Measurements from ENCODE around the gene SPRY1. TPM values are rescaled to one million over a fixed set of nuclear protein-coding genes. Genes with fewer than 3 reads are reported as not detected.

Gene SPRY1
- total RNA-seq, 2 experiments from 2014 or later: 137 to 144 TPM

DNA sequence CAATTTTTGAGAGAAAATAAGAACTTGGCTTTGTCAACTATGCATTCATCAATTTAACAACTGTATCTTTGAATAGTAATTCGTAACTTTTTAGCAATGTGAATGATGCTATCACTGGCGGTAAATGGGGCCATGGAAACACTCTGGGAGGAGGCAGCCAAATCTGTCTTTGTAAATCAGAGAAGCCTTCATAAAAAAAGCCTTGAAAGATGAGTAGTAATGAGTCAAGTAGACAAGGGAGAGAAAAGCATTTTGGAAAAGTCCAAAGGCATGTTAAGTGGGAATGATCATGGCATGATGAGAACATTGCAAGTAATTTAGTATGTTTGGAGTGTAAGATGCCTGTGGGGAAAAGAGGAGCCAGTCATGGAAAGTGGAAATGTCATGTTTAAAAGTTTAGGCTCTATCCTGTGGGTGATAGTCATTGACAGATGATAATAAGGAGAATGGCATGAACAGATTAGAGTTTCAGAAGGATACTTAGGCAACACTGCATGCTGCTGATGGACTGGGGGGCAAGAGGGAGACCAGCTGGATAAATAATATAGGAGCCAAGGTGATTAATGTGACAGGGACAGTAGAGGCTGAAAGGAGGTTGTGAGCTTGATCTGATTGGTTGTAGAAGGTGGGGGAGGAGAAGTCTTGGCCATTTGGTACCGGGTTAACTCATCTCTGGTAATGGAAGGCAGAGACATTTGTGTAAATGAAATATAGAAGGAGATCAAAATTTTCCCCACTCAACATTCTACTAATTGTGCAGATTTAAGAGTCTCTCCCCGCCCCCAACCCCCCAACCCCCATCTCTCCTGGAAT lies 16.3 kb downstream of the SPRY1 start:
- DNase-seq (no peak), ATAC-seq (no peak)
- no peaks in the 10 kb centered on the region for H3K9me3 Mint-ChIP-seq
- ChIA-PET POLR2A (interaction anchor here (0.7 to 8.1 kb wide), 3 partner anchors 8 to 14 kb away, joined by 3 to 56 read pairs (median 5); partner anchors contain the start of gene SPRY1), CTCF (interaction anchor here (0.7 to 1.5 kb wide), 4 partner anchors 11 to 151 kb away, joined by 3 to 5 read pairs (median 4); partner anchors contain the start of gene SPRY1)
- peak overlapping the region; percentile 39 for H3K4me3 Mint-ChIP-seq
- no peaks in the 10 kb centered on the region for H3K27me3 Mint-ChIP-seq
- peaks cover 55% of the 10 kb centered on the region for H3K4me1 Mint-ChIP-seq (ENCODE audit: low read depth)
- H3K36me3 Mint-ChIP-seq (ENCODE audit: low read depth): peaks cover 10% of the 10 kb centered on the region
- no peak for TF ChIP-seq CTCF (IDR thresholded peaks at IDR 0.05)
- intact Hi-C loops (cut with micrococcal nuclease): loop anchor here (2.0 kb wide), 1 partner anchor 14 kb away; no protein-coding TSS in a partner anchor
- H3K27ac Mint-ChIP-seq: peak overlapping the region; percentile 92

- peaks cover 79% of the 10 kb centered on the region for H3K4me1 Mint-ChIP-seq (ENCODE audit: low read depth)
- POLR2A ChIA-PET: no interaction called here
- H3K27ac Mint-ChIP-seq: peak overlapping the region; percentile 61
- ATAC-seq (no peak), DNase-seq (no peak)
- CTCF ChIA-PET: no interaction called here
- intact Hi-C loops (cut with micrococcal nuclease): no loop called here
- no peaks in the 10 kb centered on the region for H3K9me3 Mint-ChIP-seq
- peaks cover 8% of the 10 kb centered on the region for H3K36me3 Mint-ChIP-seq (ENCODE audit: low read depth)
- TF ChIP-seq CTCF (IDR thresholded peaks at IDR 0.05): no peak
- peak overlapping the region; percentile 16 for H3K4me3 Mint-ChIP-seq
- H3K27me3 Mint-ChIP-seq: no peaks in the 10 kb centered on the region
Observed at GRCh38 chr4:123415576-123415975, 19.0 kb downstream of the SPRY1 start.

DNA sequence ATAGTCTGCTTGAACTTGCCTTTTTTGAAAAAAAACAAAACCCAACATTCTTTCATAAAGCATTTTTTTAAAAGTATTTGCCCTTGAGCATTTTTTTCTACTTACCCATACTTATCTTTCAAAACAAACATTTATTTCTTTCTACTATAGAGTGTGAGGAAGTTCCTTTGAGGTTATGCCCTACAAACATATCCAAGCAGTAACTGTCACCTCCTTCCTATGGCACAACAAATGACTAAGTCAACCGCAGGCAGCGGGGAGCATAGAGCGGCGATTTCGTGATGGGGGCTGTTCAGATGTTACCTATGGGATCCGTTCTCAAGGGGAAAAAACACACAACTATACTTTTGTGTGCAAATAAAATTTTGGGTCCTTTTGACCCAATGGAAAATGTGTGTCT lies 19.4 kb downstream of the SPRY1 start:
- no peaks in the 10 kb centered on the region for H3K9me3 Mint-ChIP-seq
- no peak for TF ChIP-seq CTCF (IDR thresholded peaks at IDR 0.05)
- no peaks in the 10 kb centered on the region for H3K27me3 Mint-ChIP-seq
- peak overlapping the region; percentile 16 for H3K4me3 Mint-ChIP-seq
- intact Hi-C loops (cut with micrococcal nuclease): no loop called here
- H3K4me1 Mint-ChIP-seq (ENCODE audit: low read depth): peaks cover 81% of the 10 kb centered on the region
- H3K36me3 Mint-ChIP-seq (ENCODE audit: low read depth): peaks cover 7% of the 10 kb centered on the region
- ChIA-PET POLR2A (no interaction called here), CTCF (no interaction called here)
- ATAC-seq (peak; percentile 67), DNase-seq (peak; percentile 86)
- peak overlapping the region; percentile 90 for H3K27ac Mint-ChIP-seq

DNA sequence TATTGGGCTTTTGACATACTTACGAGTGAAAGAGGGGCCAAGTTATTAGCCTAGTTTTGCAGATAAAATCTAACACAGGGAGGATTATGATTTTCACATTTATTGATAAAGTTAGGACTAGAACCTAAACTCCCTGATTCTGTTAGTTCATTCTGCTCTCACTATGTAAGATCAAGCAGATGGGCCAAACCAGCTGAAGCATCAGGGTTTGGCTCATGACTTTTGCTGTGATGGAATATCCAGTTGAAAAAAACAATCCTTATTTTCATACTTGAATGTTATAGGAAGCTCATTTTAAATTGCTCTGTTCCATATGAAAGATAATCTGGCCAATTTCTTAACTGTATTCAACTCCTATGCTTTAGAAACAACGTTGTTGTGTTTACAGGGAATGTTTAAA lies 21.2 kb downstream of the SPRY1 start:
- ATAC-seq (no peak), DNase-seq (no peak)
- peaks cover 84% of the 10 kb centered on the region for H3K4me1 Mint-ChIP-seq (ENCODE audit: low read depth)
- no peak for TF ChIP-seq CTCF (IDR thresholded peaks at IDR 0.05)
- H3K36me3 Mint-ChIP-seq (ENCODE audit: low read depth): peaks cover 6% of the 10 kb centered on the region
- no peaks in the 10 kb centered on the region for H3K9me3 Mint-ChIP-seq
- ChIA-PET CTCF (interaction anchor here (0.7 to 1.5 kb wide), 3 partner anchors 19 to 243 kb away, joined by 3 read pairs; no protein-coding TSS in a partner anchor), POLR2A (interaction anchor here (5.7 kb wide), 1 partner anchor 19 kb away, joined by 45 read pairs; the partner anchor contains the start of gene SPRY1)
- peak overlapping the region; percentile 100 for H3K27ac Mint-ChIP-seq
- intact Hi-C loops (cut with micrococcal nuclease): no loop called here
- H3K27me3 Mint-ChIP-seq: no peaks in the 10 kb centered on the region
- no peak overlapping the region for H3K4me3 Mint-ChIP-seq
